Heart left ventricle (tissue), 13 donors: ENCODE results near the gene ARIH1.
"Not testable (repeated sequence)": the region's sequence is repeated elsewhere in the genome, so short reads cannot be mapped to it uniquely, and the experiment has no call there.

Source experiments
- CTCF ChIP-seq, 12 donors: fragments of 200-600 bp; sonication (generic) in 4 of 12; IDR thresholded peaks; one replicate each; pipeline versions ENCODE4 v1.5.0 to v1.8.0; 2018 to 2022; ENCODE audit warnings: antibody characterized with exemption in 12 of 12, mild to moderate bottlenecking in 5 of 12
- POLR2A ChIP-seq, 2 donors: fragments of 450-650 bp; IDR thresholded peaks; one replicate each; pipeline ENCODE4 v1.6.1; 2017; ENCODE audit warnings: antibody characterized with exemption in 2 of 2, mild to moderate bottlenecking in 2 of 2, moderate library complexity in 2 of 2
- donor health status: ischemic (EF 13 %, LVEDD 7.1; RV severe dilation, severe dysfunction).
- donor health status: DM: no; HTN: yes; CAD: no.
- donor health status: DM: no; HTN: no; CAD: no.
- donor health status: ischemic (EF 25% LVEDD 6.9; RV normal size, moderate dysfunction).
- donor health status: ischemic (EF 25% LVEDD 5.7; RV mildly dilated, moderate dysfunction).
- donor health status: ischemic (EF 35%, LVEDD 5.7; RV mildly dilated, moderate dysfunction).
- donor health status: nonischemic (EF 11% LVEDD 7.7; RV severe dilation, severe dysfunction).
- donor health status: DM: yes; HTN: yes; CAD: no.
- donor health status: PGD.
- donor health status: ischemic (EF 29% LVEDD 5.4; RV normal size, mild dysfunction).
- donor health status: nonischemic (EF 23%, LVEDD 6.1; RV moderate dilation, normal function).

- not testable (repeated sequence) for TF ChIP-seq CTCF, POLR2A (IDR thresholded peaks at IDR 0.05)
These were observed 155.0 kb downstream of the ARIH1 start for GRCh38 chr15:72629068-72629570.
